VCaP (cell line): ENCODE results near the gene PACS2.
A peak's percentile ranks its signal among the peaks of the same experiment; 100 is the strongest.

Experiments
- H3K27ac ChIP-seq: fragments of 450-650 bp; 2 replicates; pipeline ENCODE4 v1.5.1; 2017
- TF ChIP-seq, protein P1 (sequence below): fragments of 450-650 bp; conservative IDR thresholded peaks from 2 replicates; pipeline ENCODE4 v1.5.1; 2017; ENCODE audit warnings: mild to moderate bottlenecking, moderate library complexity

The PACS2 gene

DNA sequence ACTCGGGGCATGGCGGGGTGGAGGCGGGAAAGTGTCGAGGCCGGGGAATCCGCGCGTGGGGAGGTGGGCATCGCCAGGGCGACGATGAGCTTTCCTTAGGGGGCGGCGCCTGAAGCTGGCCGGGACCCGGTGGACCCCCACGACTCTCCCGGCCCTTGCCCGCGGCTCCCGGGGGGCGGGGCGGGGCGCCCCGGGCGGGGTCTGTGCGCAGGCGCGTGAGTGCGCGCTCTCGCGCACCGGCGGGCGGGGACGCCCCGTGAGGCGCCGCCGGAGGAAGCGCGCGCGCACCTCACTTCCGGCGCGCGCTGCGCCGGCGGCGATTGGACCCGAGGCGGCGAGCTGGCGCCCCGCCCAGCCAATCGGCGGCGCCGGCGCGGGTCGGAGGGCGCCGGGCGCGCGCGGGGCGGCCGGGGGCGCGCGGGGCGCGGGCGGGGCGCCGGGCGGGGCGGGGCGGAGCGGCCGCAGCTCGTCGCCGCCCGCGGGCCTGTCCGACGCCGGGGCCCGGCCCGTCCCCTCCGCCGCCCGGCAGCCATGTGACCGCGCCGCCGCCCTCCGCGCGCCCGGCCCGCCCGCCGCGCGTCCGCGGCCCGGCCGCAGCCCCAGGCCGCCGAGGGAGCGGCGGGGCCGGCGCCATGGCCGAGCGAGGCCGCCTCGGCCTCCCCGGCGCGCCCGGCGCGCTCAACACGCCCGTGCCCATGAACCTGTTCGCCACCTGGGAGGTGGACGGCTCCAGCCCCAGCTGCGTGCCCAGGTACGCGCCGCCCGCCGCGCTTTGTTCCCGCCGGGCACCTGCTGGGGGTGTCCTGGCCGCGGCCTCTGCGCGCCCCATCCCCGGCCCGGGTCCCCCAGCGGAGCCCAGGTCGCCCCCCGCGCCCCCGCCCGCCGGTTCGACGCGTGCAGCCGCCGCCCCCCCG lies at the start of gene PACS2:
Gene PACS2 (plus strand): TSS at position 462 of the 914 bp plus-strand sequence. CDS start 171 bp downstream, at position 633.
- peak within 1 kb of the TSS; percentile 86 for H3K27ac ChIP-seq
- TF ChIP-seq, protein P1, sequence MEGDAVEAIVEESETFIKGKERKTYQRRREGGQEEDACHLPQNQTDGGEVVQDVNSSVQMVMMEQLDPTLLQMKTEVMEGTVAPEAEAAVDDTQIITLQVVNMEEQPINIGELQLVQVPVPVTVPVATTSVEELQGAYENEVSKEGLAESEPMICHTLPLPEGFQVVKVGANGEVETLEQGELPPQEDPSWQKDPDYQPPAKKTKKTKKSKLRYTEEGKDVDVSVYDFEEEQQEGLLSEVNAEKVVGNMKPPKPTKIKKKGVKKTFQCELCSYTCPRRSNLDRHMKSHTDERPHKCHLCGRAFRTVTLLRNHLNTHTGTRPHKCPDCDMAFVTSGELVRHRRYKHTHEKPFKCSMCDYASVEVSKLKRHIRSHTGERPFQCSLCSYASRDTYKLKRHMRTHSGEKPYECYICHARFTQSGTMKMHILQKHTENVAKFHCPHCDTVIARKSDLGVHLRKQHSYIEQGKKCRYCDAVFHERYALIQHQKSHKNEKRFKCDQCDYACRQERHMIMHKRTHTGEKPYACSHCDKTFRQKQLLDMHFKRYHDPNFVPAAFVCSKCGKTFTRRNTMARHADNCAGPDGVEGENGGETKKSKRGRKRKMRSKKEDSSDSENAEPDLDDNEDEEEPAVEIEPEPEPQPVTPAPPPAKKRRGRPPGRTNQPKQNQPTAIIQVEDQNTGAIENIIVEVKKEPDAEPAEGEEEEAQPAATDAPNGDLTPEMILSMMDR = no peak

DNA sequence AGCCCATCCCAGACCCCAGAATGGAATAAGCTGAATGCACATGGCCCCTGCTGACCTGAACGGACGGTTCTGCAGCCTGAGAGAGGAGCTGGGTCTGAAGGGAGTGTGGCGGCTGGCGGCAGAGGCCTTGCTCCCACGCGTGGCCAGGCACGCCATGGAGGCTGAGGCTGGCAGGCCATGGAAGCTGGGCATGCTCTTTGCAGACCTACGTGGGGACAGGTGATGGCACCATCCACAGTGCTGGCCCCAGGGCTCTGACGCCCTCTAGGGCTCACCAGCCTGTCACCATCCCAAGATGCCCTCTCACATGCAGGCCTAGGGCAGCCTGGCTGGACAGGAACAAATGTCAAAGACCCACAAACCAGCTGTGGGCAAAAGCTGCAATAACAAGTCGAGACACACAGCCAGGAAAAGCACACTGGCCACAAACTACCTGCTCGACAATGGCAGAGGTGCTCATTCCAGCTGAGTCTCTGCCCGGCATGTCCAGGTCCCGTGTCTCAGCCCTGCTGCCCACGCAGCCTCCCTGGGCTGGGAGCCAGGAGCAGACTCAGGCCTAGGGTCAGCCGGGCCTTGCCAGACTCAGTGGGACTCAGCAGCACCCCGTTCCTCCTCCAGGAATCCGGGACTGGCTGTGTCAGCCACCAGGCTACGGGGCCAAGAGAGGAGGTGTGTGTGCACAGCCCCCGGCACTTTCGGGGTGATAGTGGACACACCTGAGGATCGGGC lies 46.6 kb upstream of the PACS2 start:
- H3K27ac ChIP-seq = no peak overlapping the region
- TF ChIP-seq, protein P1 = peak; percentile 36

DNA sequence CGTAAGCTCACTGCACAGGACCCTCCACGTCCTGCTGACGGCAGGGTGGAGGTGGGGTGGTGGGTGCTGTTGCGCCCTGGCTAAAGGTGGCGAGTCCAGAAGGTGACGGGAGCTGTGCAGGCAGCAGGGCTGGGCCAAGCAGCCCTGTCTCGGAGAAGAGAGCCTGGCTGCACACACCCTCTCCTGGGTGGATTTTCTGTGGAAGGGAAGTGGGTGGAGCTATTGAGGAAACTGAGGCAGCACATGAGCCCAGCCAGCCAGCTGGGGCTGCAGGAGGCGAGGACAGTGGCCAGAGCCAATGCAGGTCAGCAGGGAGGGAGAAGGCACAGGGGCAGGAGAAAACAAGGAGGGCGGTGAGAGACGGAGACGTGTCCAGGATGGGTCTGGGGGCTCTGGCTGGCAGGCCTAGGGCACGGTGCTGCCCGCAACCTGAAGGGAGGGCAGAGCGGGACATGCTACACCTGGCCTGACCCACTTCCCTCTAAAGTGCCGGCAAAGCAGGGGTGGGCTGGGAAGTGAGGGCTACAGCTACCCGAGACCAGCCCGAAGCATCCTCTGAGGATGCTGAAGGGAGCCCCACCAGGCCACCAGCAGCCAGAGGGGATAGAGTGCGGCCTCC lies 45.7 kb upstream of the PACS2 start:
- H3K27ac ChIP-seq = no peak overlapping the region
- TF ChIP-seq, protein P1 = no peak

DNA sequence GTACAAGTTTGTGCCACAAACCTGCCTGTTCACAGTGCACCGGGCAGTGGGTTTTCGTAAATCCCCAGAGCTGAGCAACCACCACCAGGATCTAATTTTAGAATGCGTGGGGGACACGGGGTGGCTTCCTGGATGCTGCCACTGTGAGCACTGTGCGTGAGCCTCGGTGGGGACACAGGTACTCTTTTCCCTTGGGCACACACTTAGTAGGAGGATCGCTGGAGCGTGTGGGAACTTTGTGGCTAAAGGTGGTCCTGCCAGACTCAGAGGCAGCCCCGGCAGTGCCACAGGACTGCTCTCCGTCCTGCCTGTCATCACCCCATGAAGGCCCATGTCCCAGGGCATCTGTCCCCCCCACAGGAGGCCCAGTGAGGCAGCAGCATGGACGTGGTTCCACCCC lies 45.1 kb upstream of the PACS2 start:
- no peak overlapping the region for H3K27ac ChIP-seq

DNA sequence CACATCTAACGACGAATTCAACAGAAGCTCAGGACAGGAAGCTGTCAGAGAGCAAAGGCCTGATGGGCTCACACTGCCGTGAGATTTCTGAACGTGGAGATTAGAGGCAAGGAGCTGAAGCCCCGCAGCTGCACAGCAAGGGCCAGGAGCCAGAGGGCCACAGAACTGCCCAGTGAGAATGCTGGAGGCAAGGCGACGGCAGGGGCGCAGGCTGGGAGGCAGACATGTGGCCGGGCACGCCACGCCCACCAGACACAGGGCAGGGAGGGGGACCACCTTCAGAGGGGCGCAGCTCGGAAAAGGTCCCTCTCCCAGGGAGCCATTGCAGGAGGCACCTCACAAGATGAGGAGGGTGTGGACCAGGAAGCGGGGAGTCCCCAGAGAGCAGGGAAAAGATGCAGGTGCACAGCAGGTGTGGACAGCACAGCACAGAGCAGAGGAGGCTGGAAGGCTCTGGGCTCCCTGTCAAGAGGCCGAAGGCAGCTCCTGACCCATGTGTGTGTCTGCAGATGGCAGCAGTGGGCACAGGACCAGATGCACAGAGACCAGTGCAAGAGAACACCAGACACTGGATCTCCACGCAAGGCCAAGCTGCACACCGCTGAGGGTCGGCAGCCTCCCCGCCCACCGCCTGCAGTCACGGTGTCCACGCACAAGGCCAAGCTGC lies 43.2 kb upstream of the PACS2 start:
- TF ChIP-seq, protein P1 = no peak
- no peak overlapping the region for H3K27ac ChIP-seq

More for the DNA sequence above, 45.1 kb upstream of the PACS2 start:
- TF ChIP-seq, protein P1 = no peak

DNA sequence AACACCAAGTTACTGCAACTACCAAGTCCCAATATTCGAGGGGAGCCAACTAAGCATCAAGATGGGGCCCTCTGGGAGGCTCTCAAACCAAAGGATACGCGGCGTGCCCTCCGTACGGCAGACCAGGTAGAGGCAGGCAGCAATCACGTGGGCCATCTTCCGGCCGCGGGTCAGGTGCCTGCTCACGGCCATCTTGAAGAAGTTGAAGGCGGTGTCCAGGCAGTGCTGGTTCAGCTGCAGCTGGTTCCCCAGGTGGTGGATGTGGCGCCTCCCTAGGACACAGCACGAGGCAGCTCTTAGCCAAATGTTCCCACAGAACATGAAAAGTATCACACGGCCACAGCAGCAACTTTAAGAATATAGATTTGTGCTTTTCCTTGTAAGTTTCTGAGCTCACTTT lies 41.9 kb upstream of the PACS2 start:
- peak overlapping the region; percentile 42 for H3K27ac ChIP-seq
- TF ChIP-seq, protein P1 = no peak
